ENCODE measurements around the gene TANC1. TPM values are rescaled to one million over a fixed set of nuclear protein-coding genes. Genes with fewer than 3 reads are reported as not detected.

The TANC1 gene
- total and polyA plus RNA-seq, 2 donors (not counting 3 experiments of a cell fraction or from before 2014, with no cell fraction given), result 58.9 to 99.4 TPM

DNA sequence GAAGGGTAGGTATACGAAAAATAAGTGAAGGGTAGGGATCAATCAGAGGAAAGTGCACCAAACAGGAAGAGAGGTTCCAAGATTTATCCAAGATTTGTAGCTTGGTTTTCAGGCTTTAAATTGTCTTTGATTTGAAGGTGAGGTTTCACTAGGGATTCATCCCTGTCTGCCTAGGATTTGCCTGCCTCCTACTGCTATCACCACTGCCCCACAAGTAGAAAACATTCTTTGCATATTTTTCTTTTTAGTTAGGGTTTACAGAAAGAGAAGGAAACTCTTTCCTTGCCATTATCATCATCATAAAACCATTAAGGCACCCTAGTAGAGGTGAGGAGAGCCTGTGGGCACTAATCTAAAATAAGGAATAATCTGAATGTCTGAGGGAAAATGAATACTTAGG is 45.8 kb upstream of the TANC1 start:
- no peaks in the 10 kb centered on the region for H3K9me1 ChIP-seq (replicated peaks; ENCODE audit: control insufficient read depth, extremely low read depth, insufficient read depth, low read length)
- intact Hi-C loops (cut with micrococcal nuclease) (no loop called here), dilution Hi-C loops (cut with MboI; ENCODE audit: extremely low pct_ligation_motif_present, low sequenced_read_pairs) (no loop called here)
- no peaks in the 10 kb centered on the region for H4K20me1 ChIP-seq (replicated peaks; ENCODE audit: control insufficient read depth, extremely low read depth, insufficient read depth, low read length)
- TF ChIP-seq, protein P1, sequence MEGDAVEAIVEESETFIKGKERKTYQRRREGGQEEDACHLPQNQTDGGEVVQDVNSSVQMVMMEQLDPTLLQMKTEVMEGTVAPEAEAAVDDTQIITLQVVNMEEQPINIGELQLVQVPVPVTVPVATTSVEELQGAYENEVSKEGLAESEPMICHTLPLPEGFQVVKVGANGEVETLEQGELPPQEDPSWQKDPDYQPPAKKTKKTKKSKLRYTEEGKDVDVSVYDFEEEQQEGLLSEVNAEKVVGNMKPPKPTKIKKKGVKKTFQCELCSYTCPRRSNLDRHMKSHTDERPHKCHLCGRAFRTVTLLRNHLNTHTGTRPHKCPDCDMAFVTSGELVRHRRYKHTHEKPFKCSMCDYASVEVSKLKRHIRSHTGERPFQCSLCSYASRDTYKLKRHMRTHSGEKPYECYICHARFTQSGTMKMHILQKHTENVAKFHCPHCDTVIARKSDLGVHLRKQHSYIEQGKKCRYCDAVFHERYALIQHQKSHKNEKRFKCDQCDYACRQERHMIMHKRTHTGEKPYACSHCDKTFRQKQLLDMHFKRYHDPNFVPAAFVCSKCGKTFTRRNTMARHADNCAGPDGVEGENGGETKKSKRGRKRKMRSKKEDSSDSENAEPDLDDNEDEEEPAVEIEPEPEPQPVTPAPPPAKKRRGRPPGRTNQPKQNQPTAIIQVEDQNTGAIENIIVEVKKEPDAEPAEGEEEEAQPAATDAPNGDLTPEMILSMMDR (IDR thresholded peaks at IDR 0.05; ENCODE audit: extremely low read depth in 1 of 2, insufficient read depth in 1 of 2, low read depth in 1 of 2, low read length in 2 of 2), result no peak
- no peak for TF ChIP-seq POLR2A (IDR thresholded peaks at IDR 0.05; ENCODE audit: low read depth, low read length)
- TF ChIP-seq GATA2 (IDR thresholded peaks at IDR 0.05; ENCODE audit: insufficient read depth, insufficient read length, low read depth, low read length), result no peak
- no peak for TF ChIP-seq JUN (IDR thresholded peaks at IDR 0.05; ENCODE audit: borderline replicate concordance, insufficient read depth, insufficient read length, low read depth)
- no peak for TF ChIP-seq FOS (IDR thresholded peaks at IDR 0.05; ENCODE audit: borderline replicate concordance, insufficient read depth, low read length)
- TF ChIP-seq EZH2 (IDR thresholded peaks at IDR 0.05; ENCODE audit: borderline replicate concordance, low read depth, low read length, severe bottlenecking), result no peak
- TF ChIP-seq MAX (IDR thresholded peaks at IDR 0.05; ENCODE audit: insufficient read depth, insufficient read length), result no peak
- no peak for TF ChIP-seq MYC (IDR thresholded peaks at IDR 0.05; ENCODE audit: low read depth, low read length)
- no peak for TF ChIP-seq POLR2AphosphoS5 (IDR thresholded peaks at IDR 0.05; ENCODE audit: insufficient read depth, low read depth, low read length)
- H3K4me1 ChIP-seq (ENCODE audit: control insufficient read depth, extremely low read depth, insufficient read depth, low read length), result peaks cover 9% of the 10 kb centered on the region
- no peaks in the 10 kb centered on the region for H3K27me3 ChIP-seq (ENCODE audit: control insufficient read depth in 2 of 2, insufficient read depth in 2 of 2, low read length in 2 of 2)
- FAIRE-seq, result no peak
- no peak overlapping the region for H3K4me2 ChIP-seq (ENCODE audit: insufficient read depth, low read length)
- no peak overlapping the region for H3K9ac ChIP-seq (replicated peaks; ENCODE audit: extremely low read depth, insufficient read depth, low read length)
- no peak overlapping the region for H2AFZ ChIP-seq (ENCODE audit: low read depth, low read length)
- ChIA-PET POLR2A (no interaction called here), CTCF (interaction anchor here (1.3 kb wide), 1 partner anchor 11 kb away, joined by 5 read pairs; no protein-coding TSS in a partner anchor)
- H3K36me3 ChIP-seq (ENCODE audit: control insufficient read depth in 2 of 2, extremely low read depth in 1 of 2, insufficient read depth in 2 of 2, low read length in 2 of 2), result no peaks in the 10 kb centered on the region
- no peaks in the 10 kb centered on the region for H3K9me3 ChIP-seq (replicated peaks; ENCODE audit: control insufficient read depth, insufficient read depth, low read length)
- no peaks in the 10 kb centered on the region for H3K79me2 ChIP-seq (ENCODE audit: control insufficient read depth, insufficient read depth, low read length)
- no peak overlapping the region for H3K4me3 ChIP-seq (replicated peaks in 1 of 3; ENCODE audit: insufficient read depth in 1 of 3, low read depth in 1 of 3, low read length in 3 of 3)
- no TSS peak for BruUV-seq (replicated peaks)
- H3K27ac ChIP-seq (ENCODE audit: insufficient read depth, low read depth, low read length), result no peak overlapping the region
- DNase-seq (ENCODE audit: low read depth, low spot score), result no peak
